HepG2 (cell line): Measurements from ENCODE around the gene MEF2B. TPM values are rescaled to one million over a fixed set of nuclear protein-coding genes. Genes with fewer than 3 reads are reported as not detected.

ENCODE experiments used
- ATF1 ChIP-seq: IDR thresholded peaks from 2 replicates; pipeline ENCODE4 v1.6.1; 2016; ENCODE audit warnings: mild to moderate bottlenecking, control low read depth
- BCL6 ChIP-seq: IDR thresholded peaks from 2 replicates; pipeline ENCODE4 v1.6.1; 2016; ENCODE audit warnings: missing genetic modification reagents, missing compliant biosample characterization
- EEA1 ChIP-seq: sonication (generic); formaldehyde crosslinking; IDR thresholded peaks from 2 replicates; pipeline ENCODE4 v1.5.1; 2020; ENCODE audit warnings: mild to moderate bottlenecking, missing genetic modification reagents, borderline replicate concordance
- FLYWCH1 ChIP-seq: sonication (generic); formaldehyde crosslinking; IDR thresholded peaks from 2 replicates; pipeline ENCODE4 v1.8.1; 2023; ENCODE audit warnings: mild to moderate bottlenecking, missing genetic modification reagents
- HNRNPH1 ChIP-seq: fragments of 200-400 bp; formaldehyde crosslinking; optimal IDR thresholded peaks from 2 replicates; pipeline ENCODE3; 2017; ENCODE audit warnings: mild to moderate bottlenecking, low read depth, low read length
- KLF16 ChIP-seq, 2 experiments: sonication (generic) in 1 of 2; formaldehyde crosslinking in 1 of 2; IDR thresholded peaks; 2 replicates each; pipeline versions ENCODE4 v1.6.1 to v1.8.0; 2016 to 2023; ENCODE audit warnings: missing genetic modification reagents in 2 of 2, missing compliant biosample characterization in 1 of 2
- KMT2A ChIP-seq: sonication (generic); formaldehyde crosslinking; IDR thresholded peaks from 2 replicates; pipeline ENCODE4 v1.4.0; 2020; ENCODE audit warnings: missing genetic modification reagents
- RAD21 ChIP-seq: fragments of 450-650 bp; formaldehyde crosslinking; IDR thresholded peaks from 2 replicates; pipeline ENCODE4 v1.5.0; 2020; ENCODE audit warnings: mild to moderate bottlenecking
- SALL1 ChIP-seq: sonication (generic); formaldehyde crosslinking; IDR thresholded peaks from 2 replicates; pipeline ENCODE4 v1.8.0; 2022; ENCODE audit warnings: mild to moderate bottlenecking, missing genetic modification reagents
- SMYD3 ChIP-seq: sonication (generic); formaldehyde crosslinking; IDR thresholded peaks from 2 replicates; pipeline ENCODE4 v1.8.1; 2023; ENCODE audit warnings: mild to moderate bottlenecking, missing genetic modification reagents
- TEAD2 ChIP-seq: sonication (generic); formaldehyde crosslinking; IDR thresholded peaks from 2 replicates; pipeline ENCODE4 v1.9.0; 2021; ENCODE audit warnings: missing genetic modification reagents
- TMF1 ChIP-seq: sonication (generic); formaldehyde crosslinking; IDR thresholded peaks from 2 replicates; pipeline ENCODE4 v1.8.1; 2022; ENCODE audit warnings: low read depth, missing genetic modification reagents
- ZMYM2 ChIP-seq: sonication (generic); formaldehyde crosslinking; IDR thresholded peaks from 2 replicates; pipeline ENCODE4 v1.8.0; 2022; ENCODE audit warnings: mild to moderate bottlenecking, missing genetic modification reagents
- ZNF337 ChIP-seq: sonication (generic); formaldehyde crosslinking; IDR thresholded peaks from 2 replicates; pipeline ENCODE4 v1.5.1; 2020; ENCODE audit warnings: missing genetic modification reagents, low read depth, mild to moderate bottlenecking, borderline replicate concordance
- ZNF781 ChIP-seq: sonication (generic); formaldehyde crosslinking; IDR thresholded peaks from 2 replicates; pipeline ENCODE4 v1.5.1; 2020; ENCODE audit warnings: borderline replicate concordance, mild to moderate bottlenecking, missing genetic modification reagents; ENCODE audit errors: not compliant biosample characterization
- polyA plus RNA-seq, 8 experiments: library from polyadenylated mRNA; depleted of rRNA in 3 of 8; stranded (reverse) in 7 of 8; unstranded in 1 of 8; fragments of >200 nt; fragmentation: Illumina TruSeq in 4 of 8; extraction: Trizol in 4 of 8; gene quantifications; 2 replicates each; pipeline versions ENCODE4 v1.2.1 to v1.2.3, GENCODE V29; 2011 to 2016; ENCODE audit warnings: low read depth in 4 of 8, missing spikeins in 1 of 8, mixed read lengths in 1 of 8; ENCODE audit not compliant: insufficient read depth in 1 of 8
- total RNA-seq, 5 experiments: library from RNA; depleted of rRNA; stranded (reverse); fragments of >200 nt; fragmentation: Illumina TruSeq; extraction: Trizol; gene quantifications; 2 replicates each; pipeline ENCODE4 v1.2.3, GENCODE V29; 2016; ENCODE audit warnings: low read depth in 1 of 5
- TF ChIP-seq, protein P1 (sequence below): sonication (generic); formaldehyde crosslinking; IDR thresholded peaks from 2 replicates; pipeline ENCODE4 v1.5.0; 2020; ENCODE audit warnings: mild to moderate bottlenecking, missing genetic modification reagents
- TF ChIP-seq, protein P2 (sequence below): IDR thresholded peaks from 2 replicates; pipeline ENCODE4 v1.6.1; 2016; ENCODE audit warnings: control low read depth
- TF ChIP-seq, protein P3 (sequence below): sonication (generic); formaldehyde crosslinking; IDR thresholded peaks from 2 replicates; pipeline ENCODE4 v1.4.0; 2020; ENCODE audit warnings: missing genetic modification reagents
- TF ChIP-seq, protein P4 (sequence below): sonication (generic); formaldehyde crosslinking; IDR thresholded peaks from 2 replicates; pipeline ENCODE4 v1.4.0; 2020; ENCODE audit warnings: missing genetic modification reagents, borderline replicate concordance

The MEF2B gene
- total and polyA plus RNA-seq, 2 of the 13 experiments (the other 11 are each of a cell fraction or from before 2014, with no cell fraction given) = 1.2 to 1.7 TPM

DNA sequence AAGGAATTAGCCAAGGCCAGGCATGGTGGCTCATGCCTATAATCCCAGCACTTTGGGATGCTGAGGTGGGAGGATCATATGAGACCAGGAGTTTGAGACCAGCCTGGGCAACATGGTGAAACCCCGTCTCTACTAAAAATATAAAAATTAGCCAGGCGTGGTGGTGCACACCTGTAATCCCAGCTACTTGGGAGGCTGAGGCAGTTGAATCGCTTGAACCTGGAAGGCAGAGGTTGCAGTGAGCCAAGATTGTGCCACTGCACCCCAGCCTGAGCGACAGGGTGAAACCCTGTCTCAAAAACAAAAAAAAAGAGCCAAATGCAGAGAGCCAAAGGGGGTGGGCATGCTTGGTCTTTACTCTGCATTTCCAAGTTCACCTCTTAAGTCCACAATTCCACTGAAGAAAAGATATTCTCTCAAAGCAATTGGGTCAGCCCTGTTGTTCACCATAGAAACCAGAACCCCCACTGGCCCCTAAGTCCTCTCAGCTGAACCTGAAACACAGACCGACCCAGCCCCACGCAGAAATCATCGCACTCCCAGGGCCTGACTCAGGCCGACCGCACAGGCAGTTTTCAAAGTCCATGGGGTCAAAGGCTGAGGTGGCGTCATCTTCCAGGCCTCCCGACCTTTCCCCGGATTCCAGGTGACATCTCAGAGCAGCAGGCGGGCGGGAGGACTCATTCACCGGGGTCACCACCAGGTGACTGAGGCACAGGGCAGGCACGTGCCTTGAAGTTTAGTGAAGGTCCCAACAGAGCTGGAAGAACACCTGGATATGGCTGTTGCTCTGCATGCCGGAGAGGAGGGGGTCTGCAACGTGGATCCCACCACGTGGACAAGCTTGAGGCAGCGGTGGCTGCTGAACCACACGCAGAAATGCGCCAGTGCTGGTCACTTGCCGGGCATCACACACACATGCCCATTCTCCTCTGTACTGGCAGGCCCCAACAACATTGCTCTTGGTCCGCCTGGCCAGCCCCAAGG lies 73.1 kb downstream of the MEF2B start (continued):
- TF ChIP-seq, protein P1, sequence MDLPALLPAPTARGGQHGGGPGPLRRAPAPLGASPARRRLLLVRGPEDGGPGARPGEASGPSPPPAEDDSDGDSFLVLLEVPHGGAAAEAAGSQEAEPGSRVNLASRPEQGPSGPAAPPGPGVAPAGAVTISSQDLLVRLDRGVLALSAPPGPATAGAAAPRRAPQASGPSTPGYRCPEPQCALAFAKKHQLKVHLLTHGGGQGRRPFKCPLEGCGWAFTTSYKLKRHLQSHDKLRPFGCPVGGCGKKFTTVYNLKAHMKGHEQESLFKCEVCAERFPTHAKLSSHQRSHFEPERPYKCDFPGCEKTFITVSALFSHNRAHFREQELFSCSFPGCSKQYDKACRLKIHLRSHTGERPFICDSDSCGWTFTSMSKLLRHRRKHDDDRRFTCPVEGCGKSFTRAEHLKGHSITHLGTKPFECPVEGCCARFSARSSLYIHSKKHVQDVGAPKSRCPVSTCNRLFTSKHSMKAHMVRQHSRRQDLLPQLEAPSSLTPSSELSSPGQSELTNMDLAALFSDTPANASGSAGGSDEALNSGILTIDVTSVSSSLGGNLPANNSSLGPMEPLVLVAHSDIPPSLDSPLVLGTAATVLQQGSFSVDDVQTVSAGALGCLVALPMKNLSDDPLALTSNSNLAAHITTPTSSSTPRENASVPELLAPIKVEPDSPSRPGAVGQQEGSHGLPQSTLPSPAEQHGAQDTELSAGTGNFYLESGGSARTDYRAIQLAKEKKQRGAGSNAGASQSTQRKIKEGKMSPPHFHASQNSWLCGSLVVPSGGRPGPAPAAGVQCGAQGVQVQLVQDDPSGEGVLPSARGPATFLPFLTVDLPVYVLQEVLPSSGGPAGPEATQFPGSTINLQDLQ (CRISPR knock-in tag) = no peak
- TF ChIP-seq SALL1 (peak; percentile 97), FLYWCH1 (CRISPR knock-in tag) (no peak), KMT2A (CRISPR knock-in tag) (no peak), ATF1 (CRISPR knock-in tag) (peak; percentile 63), ZNF337 (CRISPR knock-in tag) (no peak; the same call in 1 of the 2 replicates), HNRNPH1 (no peak), TEAD2 (CRISPR knock-in tag) (no peak; the same call in 1 of the 2 replicates), KLF16 (CRISPR knock-in tag; IDR thresholded peaks at IDR 0.05) (no peak; a peak in 2 of 4 replicates), TMF1 (CRISPR knock-in tag) (peak; percentile 90), ZNF781 (CRISPR knock-in tag) (peak; percentile 76), RAD21 (peak; percentile 35; the same call in 1 of the 2 replicates), SMYD3 (CRISPR knock-in tag) (peak; percentile 53; the same call in 1 of the 2 replicates), BCL6 (peak; percentile 85), ZMYM2 (CRISPR knock-in tag) (peak; percentile 93), EEA1 (CRISPR knock-in tag) (0 out of 2 replicates have a peak, but pooled peaks have one; percentile 81)
- TF ChIP-seq, protein P2, sequence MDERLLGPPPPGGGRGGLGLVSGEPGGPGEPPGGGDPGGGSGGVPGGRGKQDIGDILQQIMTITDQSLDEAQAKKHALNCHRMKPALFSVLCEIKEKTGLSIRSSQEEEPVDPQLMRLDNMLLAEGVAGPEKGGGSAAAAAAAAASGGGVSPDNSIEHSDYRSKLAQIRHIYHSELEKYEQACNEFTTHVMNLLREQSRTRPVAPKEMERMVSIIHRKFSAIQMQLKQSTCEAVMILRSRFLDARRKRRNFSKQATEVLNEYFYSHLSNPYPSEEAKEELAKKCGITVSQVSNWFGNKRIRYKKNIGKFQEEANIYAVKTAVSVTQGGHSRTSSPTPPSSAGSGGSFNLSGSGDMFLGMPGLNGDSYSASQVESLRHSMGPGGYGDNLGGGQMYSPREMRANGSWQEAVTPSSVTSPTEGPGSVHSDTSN (CRISPR knock-in tag) = no peak
- TF ChIP-seq, protein P3, sequence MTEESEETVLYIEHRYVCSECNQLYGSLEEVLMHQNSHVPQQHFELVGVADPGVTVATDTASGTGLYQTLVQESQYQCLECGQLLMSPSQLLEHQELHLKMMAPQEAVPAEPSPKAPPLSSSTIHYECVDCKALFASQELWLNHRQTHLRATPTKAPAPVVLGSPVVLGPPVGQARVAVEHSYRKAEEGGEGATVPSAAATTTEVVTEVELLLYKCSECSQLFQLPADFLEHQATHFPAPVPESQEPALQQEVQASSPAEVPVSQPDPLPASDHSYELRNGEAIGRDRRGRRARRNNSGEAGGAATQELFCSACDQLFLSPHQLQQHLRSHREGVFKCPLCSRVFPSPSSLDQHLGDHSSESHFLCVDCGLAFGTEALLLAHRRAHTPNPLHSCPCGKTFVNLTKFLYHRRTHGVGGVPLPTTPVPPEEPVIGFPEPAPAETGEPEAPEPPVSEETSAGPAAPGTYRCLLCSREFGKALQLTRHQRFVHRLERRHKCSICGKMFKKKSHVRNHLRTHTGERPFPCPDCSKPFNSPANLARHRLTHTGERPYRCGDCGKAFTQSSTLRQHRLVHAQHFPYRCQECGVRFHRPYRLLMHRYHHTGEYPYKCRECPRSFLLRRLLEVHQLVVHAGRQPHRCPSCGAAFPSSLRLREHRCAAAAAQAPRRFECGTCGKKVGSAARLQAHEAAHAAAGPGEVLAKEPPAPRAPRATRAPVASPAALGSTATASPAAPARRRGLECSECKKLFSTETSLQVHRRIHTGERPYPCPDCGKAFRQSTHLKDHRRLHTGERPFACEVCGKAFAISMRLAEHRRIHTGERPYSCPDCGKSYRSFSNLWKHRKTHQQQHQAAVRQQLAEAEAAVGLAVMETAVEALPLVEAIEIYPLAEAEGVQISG = peak; percentile 86
- TF ChIP-seq, protein P4, sequence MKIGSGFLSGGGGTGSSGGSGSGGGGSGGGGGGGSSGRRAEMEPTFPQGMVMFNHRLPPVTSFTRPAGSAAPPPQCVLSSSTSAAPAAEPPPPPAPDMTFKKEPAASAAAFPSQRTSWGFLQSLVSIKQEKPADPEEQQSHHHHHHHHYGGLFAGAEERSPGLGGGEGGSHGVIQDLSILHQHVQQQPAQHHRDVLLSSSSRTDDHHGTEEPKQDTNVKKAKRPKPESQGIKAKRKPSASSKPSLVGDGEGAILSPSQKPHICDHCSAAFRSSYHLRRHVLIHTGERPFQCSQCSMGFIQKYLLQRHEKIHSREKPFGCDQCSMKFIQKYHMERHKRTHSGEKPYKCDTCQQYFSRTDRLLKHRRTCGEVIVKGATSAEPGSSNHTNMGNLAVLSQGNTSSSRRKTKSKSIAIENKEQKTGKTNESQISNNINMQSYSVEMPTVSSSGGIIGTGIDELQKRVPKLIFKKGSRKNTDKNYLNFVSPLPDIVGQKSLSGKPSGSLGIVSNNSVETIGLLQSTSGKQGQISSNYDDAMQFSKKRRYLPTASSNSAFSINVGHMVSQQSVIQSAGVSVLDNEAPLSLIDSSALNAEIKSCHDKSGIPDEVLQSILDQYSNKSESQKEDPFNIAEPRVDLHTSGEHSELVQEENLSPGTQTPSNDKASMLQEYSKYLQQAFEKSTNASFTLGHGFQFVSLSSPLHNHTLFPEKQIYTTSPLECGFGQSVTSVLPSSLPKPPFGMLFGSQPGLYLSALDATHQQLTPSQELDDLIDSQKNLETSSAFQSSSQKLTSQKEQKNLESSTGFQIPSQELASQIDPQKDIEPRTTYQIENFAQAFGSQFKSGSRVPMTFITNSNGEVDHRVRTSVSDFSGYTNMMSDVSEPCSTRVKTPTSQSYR (CRISPR knock-in tag) = peak; percentile 49
